ENCODE results near the gene PDE7B. TPM values are rescaled to one million over a fixed set of nuclear protein-coding genes. Genes with fewer than 3 reads are reported as not detected.
A peak's percentile ranks its signal among the peaks of the same experiment; 100 is the strongest.

PDE7B gene
- total RNA-seq, 1 donor from 2014 or later = 13.3 TPM

DNA sequence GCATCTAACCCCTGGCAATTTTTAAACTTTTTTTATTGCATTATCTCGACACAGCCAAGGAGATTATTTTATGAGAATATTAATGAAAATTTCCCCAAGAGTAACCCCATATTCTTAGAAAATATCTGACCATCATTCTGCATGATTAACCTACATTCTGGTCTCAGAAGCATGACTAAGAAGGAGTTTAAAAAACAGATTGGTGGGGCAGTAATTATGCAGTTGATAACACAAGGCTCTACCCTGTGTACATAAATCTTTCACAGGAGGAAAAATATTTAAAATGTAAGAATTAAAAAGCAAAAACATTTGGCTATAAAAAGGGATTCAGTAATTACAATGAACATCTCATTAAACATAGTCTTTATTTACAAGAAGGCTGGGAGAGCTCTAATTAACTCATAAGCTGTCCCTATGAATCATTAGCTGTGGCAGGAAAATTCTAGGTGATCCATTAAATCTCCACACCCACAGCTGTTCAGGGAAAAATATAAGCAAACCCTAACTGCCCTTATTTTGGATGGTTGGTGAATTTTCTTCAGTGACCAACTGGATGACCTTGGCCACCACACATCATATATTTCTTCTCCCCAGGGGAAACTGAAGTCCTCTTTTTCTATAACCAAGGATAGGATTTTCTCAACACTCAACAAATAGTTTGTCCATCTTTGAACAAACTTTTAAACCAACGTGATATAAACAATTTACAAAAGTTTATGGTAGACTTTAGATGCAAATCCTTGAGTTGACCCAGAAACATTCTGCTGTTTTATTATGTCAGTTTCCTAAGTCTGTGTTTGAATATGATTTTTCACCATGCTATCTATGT lies 59.5 kb downstream of the PDE7B start:
- no peak for ATAC-seq
- DNase-seq (ENCODE audit: low spot score) = no peak
- intact Hi-C loops (cut with DNase I) = no loop called here

DNA sequence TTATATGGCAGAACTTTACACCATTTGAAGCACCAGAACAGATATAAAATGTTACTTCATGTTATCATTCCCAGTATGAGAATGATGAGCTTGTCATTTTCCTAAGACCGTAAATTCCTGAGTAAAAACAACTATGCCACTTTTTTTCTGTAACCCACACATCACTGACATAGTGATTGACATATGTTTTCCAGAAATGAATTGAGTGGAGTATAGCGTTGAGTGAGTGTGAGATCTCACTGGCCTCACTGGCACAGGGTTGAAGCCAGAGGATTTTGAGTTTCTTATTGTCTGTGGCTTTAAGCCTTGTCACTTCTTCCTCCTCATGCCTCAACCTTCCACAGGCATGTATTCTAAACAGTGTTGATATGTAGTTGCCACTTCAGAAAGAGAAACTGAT lies 62.3 kb downstream of the PDE7B start:
- intact Hi-C loops (cut with DNase I) = no loop called here
- no peak for ATAC-seq
- no peak for DNase-seq (ENCODE audit: low spot score)

DNA sequence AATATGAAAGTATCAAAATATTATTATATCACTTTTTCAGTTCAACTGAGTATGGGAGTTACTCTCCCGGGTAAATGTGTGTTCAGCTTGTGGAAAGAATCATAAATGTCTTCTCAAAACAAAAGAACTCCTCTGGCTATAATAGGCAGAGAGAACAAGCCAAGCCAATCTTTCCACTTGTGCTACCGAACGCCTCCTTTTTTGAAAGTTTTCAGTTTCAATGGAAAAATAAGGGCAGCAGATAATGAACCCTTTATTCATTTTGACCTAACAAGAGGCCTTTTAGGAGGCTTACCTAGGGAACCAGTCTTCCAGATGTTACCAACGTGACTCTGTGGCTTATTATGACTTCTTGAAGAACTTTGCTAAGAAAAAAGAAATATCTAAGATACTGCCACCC lies 67.5 kb downstream of the PDE7B start:
- intact Hi-C loops (cut with DNase I) = no loop called here
- ATAC-seq (peak; percentile 83), DNase-seq (ENCODE audit: low spot score) (no peak)

DNA sequence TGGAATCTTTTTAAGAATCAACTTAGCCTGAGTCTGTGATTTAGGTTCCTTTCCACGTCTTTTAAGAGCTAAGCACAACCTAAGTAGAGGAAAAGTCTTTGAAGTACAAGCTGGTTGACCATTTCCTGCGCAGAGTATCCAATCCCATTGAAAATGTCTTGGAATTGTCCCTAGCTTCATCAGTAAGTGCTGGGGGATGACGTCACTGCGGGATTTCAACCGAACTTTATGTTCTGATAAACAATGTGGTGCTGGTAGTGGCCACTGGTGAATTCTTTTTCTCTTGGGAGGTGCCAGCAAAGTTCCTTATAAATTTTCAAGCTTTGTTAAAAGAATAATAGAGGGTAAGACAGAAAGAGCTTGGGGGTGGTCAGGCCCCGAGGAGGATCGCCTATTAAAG lies 69.2 kb downstream of the PDE7B start:
- intact Hi-C loops (cut with DNase I) = no loop called here
- ATAC-seq (no peak), DNase-seq (ENCODE audit: low spot score) (no peak)

DNA sequence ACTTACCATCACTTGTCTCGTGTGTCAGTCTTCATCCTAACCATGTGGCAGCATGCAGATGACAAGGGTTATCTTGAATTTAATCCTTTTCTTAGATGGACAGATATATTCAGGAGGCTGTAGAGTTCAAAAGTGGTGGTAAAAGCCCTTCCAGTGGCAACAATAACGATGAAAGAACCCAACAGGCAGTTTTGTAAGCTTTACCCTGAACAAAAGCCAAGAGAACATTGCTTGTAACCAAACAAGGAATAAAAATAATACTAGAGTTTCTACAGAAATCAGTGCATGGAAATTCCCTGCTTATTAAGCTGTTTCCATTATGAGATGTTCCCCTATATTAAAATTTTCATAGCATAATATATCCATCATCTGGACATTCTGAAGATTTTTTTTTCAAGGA lies 69.7 kb downstream of the PDE7B start:
- DNase-seq (ENCODE audit: low spot score) = no peak
- peak; percentile 25 for ATAC-seq
- intact Hi-C loops (cut with DNase I) = no loop called here

DNA sequence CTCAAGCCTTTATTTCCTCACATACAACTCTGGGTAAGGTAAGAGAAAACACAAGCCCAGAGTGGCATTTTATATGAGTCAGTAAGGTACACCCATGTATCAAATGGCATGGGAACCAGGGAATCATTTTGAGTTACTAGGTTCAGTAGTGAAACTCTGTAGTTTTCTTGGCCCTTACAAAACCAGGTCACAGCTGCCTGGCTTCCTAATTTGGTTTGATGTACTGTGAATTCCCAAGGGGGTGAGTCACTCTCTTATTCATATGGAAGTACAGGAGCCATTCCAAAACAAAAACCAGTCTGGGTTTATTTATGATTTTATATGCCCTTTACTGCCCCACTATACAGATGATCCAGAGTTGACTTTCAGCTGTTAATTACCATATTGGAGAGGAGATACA lies 70.7 kb downstream of the PDE7B start:
- no peak for DNase-seq (ENCODE audit: low spot score)
- intact Hi-C loops (cut with DNase I) = no loop called here
- peak; percentile 52 for ATAC-seq

DNA sequence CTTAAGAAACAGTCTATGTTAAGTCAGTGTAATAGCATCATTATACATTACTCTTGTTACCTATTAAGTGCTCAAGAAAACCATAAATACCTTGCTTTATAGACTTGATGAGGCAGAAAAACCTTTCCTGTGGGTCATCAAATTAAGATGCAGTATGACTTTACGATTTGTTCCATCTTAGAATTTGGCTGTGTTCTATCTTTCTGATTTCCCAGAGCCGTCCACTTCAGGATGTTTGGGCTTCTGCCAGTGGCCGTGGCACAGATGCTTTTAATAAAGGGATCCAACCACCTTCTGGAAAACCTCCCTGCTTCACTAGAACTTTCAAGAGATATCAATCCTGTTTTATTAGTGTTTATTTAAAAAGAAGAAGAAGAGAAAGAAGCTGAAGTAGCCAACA lies 71.2 kb downstream of the PDE7B start:
- intact Hi-C loops (cut with DNase I) = no loop called here
- DNase-seq (ENCODE audit: low spot score) = no peak
- peak; percentile 67 for ATAC-seq

DNA sequence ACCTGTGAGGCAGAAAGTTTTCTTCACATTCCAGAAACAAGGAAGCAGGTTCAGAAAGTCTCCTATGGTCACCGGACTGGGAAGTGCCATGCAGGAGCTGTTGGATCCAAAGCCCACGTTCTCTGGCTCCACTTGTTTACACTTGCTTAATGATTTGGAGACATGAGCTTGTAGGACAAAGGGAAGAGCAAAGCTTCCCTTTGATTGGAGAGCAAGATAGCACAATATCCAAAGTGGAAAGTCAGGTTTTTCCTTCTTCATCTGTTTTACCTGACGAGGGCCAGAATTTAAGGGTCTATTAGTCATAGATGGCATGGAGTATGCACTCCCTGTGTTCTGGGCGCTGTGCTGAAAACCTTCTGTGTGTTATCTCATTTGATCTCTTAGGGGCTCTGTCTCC lies 81.2 kb downstream of the PDE7B start:
- ATAC-seq (no peak), DNase-seq (ENCODE audit: low spot score) (no peak)
- intact Hi-C loops (cut with DNase I) = no loop called here

DNA sequence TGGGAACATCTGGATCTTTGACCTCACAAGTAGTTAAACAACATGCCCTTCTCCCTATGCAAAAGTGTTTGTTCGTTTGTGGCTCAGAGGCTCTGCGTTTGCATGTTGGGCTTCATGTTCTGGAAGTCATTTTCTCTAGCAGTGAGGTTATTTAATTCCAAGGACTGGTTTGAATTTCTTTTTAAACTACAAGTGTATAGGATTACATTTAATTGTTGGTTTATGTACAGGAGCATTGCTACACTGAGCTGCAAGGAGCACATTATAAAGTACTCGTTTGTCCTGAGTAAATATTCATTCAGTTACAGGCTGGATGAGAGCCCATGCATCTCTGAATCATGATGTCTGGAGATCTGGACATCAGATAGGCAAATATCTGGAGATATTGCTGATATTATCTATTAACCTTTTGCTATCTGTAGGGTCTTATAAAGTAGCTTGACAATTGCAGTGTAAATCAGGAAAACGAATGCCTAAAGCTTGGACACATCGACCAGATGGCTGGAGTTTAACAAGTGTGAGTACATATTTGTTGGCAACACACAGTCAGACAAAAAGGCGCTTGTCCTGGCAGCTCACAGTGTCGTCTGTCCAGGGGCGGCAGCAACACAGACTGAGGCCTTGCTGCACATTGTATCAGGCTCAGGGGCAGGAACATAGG lies 84.6 kb downstream of the PDE7B start:
- intact Hi-C loops (cut with DNase I) = no loop called here
- no peak for DNase-seq (ENCODE audit: low spot score)
- ATAC-seq = peak; percentile 33

DNA sequence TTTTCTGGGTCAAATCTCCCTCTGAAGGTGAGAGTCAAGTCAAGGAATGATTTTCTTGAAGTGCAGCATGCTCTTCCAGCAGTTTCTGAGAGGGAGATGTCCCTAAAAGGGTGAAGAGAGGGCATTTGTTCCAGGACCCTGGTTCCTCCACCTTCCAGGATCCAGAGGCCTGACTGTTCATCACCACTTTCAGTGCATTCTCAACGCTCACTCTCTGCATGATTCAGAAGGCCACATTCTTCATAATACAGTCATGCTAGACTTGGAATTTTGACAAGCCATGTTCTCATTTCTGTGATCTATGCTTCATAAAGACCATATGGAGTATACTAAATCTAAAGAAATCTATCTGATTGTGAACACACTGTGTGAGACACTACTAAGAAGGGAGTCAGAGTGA lies 85.1 kb downstream of the PDE7B start:
- DNase-seq (ENCODE audit: low spot score) (no peak), ATAC-seq (no peak)
- intact Hi-C loops (cut with DNase I) = no loop called here

DNA sequence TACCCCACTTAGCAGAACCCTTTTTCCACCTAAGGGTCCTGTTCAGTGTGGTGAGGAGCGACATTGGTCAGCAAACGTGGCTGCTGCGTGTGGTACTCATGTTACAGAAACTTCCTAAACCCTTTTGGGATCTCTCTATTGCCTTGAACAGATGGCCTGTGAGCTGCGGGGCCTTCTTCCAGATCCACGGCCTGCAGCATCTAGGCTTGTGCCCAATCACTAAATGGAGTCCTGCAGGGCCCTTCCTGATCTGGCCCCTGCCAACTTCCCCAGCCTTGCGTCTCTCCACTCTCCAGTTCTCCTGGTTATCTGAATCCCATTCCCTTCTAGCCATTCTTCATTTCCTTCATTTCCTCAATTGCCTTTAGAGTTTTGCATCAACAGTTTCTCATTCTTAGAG lies 85.6 kb downstream of the PDE7B start:
- intact Hi-C loops (cut with DNase I) = no loop called here
- no peak for ATAC-seq
- DNase-seq (ENCODE audit: low spot score) = no peak

DNA sequence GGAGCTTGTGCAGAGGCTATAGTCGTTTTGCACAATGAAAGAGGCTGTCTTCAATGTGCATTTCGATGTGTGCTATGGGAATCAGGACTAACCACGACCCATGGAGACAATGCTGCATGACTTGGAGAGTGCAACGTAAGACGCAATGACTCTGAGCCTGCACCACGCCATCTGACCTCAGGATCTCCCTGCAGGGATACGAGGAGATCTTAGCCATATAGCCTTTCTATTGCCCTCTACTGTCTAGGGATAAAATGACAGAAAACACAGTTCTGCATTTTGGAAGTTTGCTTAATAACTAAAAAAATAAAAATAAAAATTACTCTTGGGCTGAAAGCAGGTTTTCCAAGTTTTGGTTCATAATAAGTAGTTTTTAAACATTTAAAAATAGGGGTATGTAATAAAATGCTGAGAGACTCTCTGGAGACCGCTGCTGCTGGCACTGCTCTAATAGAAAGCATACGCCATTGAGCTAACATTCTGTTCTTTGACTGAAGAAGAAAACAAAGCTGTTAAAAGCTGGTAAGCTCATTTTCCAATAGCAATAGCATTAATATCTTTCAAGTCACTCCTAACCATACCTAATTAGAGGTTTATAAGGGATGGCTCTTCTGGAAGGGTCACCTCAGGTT lies 87.2 kb downstream of the PDE7B start:
- intact Hi-C loops (cut with DNase I) = no loop called here
- DNase-seq (ENCODE audit: low spot score) = peak; percentile 66
- peak; percentile 91 for ATAC-seq

DNA sequence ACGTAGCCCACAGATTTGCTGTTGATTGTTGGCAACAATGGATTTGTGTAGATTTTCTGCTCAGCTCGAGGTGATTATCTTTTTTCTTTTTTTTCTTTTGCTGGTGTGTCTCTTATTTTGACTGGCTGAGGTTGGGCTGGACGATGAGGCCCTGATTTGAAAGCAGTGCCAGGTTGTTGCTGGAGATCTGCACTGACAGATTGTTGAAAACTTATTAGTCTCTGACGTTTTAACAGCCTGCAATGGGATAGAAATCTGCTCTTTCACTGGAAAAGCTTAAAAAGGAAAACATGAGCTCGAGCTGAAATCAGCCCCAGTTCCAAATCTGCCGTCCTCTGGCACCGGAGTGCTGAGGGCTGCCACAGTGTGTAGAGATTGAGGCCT lies 87.7 kb downstream of the PDE7B start:
- intact Hi-C loops (cut with DNase I) = no loop called here
- ATAC-seq = peak; percentile 71
- DNase-seq (ENCODE audit: low spot score) = no peak

DNA sequence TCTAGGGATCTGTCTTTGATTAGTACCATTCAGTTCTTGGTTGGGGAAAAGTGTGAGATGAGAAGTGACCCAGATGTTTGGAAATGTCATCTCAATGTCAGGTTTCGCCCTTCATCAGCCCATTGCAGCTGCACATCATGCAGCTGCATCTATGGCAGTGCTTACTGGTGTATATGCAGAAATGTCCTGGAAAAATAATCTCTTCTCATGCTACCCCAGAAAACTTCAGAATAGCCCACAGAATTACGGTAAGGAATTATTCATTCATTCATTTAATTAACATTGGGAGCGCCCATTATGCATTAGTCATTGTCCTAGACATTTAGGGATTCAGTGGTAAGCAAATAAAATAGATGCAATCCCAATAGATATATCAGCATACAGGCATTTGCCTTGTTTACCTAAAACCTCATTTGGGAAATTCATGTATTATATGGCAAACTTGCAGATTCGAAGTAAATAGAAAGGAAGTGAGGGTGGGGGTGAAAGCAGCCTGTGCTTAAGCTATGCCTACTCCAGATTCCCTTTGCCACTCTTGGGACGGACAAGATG lies 89.2 kb downstream of the PDE7B start:
- intact Hi-C loops (cut with DNase I) = loop anchor here (10.0 kb wide), 1 partner anchor 516 kb away; no protein-coding TSS in a partner anchor
- DNase-seq (ENCODE audit: low spot score) = no peak
- ATAC-seq = no peak

DNA sequence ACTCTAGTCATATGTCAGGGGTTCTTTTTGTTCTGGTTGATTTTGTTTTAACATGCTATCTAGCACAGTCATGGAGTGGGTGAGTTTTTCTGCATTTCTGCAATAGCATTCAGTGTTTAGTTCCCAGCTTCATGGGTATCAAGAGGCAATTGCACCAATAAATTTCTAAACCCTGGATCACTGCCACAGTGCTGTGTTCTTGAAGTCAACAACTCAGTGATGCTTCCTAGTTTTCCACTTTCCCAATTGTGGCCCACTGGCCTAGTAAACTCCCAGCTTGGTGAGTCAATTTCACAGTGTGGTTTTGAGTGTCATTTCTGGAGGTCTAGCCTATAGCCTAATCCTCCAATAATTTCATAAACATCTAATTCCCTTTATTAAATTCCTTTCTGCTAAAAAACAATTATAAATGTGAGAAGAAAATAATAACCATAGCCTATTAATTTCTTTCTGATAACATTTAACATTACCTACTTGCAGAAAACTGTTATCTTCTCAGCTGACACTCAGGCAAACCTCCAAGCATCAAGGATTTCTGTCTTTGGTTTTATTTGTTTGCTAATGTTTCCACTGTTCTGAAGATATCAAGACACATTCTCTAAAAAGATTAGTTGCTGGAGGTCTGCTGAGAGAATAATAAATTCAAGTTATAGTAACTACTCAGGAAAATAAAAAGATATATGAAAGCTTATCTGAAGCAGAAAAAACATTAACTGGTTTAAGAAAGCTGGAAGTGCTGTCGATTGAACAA lies 89.9 kb downstream of the PDE7B start:
- no peak for ATAC-seq
- DNase-seq (ENCODE audit: low spot score) = no peak
- intact Hi-C loops (cut with DNase I) = loop anchor here (10.0 kb wide), 1 partner anchor 517 kb away; no protein-coding TSS in a partner anchor

DNA sequence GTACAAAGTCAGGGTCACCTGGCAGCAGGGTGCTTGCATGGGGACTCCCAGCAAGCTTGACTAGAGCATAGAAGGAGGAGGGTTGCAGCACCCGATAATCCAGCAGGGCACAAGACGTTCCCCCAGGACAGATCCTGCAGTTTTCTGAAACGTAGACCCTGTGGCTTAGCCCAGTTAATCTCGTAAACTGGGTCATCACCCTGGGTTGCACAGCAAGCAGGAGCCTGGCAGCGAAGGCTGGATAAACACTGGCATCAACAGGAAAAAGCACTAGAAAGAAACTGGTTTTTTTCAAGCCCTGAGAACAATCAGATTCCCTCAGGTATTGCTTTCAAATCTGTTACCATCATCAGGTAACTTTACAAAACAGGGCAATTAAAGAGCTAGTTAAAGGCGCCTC lies 92.6 kb downstream of the PDE7B start:
- intact Hi-C loops (cut with DNase I) = loop anchor here (10.0 kb wide), 1 partner anchor 519 kb away; no protein-coding TSS in a partner anchor
- ATAC-seq (no peak), DNase-seq (ENCODE audit: low spot score) (no peak)

DNA sequence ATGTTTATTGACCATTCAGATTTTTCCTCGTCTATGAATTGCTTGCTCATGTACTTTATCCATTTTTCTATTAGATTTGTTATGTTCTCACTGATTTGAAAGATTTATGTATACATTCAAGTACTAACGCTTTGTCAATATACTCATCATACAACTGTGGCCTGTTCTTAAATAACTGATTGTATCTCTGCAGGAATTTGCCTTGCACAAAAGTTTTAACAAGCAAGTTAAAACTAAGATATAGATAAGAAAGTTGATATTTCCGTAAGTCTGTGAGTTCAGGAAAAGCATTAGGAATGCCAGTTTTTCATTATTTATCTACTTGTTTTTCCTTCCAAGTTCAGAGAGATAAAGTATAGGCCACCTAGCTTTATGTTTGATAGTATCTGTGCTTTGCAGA lies 95.2 kb downstream of the PDE7B start:
- intact Hi-C loops (cut with DNase I) = loop anchor here (10.0 kb wide), 1 partner anchor 522 kb away; no protein-coding TSS in a partner anchor
- ATAC-seq = no peak

DNA sequence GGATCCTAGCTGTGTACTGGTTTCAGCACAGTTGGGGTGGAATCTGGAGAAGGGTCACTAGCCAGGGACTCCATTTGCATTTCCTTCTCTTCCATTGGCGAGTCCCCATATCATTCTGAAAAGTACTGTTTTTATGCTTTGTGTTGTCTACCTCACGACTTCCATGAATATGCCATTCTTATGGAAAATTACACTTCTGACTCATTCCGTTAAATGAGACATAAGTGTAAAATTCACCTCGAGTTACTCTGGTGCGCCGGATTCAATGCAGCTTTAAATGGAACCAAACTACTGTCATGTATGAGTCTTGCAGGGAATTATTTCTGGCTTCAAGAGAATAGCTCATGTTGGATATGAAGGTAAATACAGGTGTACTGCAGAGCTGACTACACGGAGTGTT lies 99.2 kb downstream of the PDE7B start:
- ATAC-seq = no peak
- intact Hi-C loops (cut with DNase I) = no loop called here

More for the DNA sequence above, 95.2 kb downstream of the PDE7B start:
- no peak for DNase-seq (ENCODE audit: low spot score)

DNA sequence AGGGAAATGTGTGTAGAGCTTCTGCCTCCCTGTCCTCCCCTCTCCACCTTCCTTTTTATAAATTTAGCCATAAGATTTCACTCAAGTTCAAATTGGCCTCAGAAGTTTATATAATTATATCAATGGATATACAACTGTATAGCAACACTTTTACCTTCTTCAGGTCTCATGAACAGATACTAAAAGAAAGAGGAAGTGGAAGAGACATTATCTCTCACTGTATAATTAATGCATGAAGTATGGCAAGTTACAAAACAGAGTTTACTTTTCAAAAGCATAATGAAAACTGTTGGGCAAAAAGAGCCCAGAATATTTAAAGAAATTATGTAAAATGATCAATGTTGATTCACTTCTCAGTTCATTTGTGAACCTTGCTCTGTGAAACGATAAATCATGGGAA lies 99.7 kb downstream of the PDE7B start:
- ATAC-seq (no peak), DNase-seq (ENCODE audit: low spot score) (no peak)
- intact Hi-C loops (cut with DNase I) = no loop called here

More for the DNA sequence above, 99.2 kb downstream of the PDE7B start:
- DNase-seq (ENCODE audit: low spot score) = no peak
